CD4-positive, alpha-beta memory T cell (primary cell): ENCODE measurements around the gene MSMB. TPM values are rescaled to one million over a fixed set of nuclear protein-coding genes. Genes with fewer than 3 reads are reported as not detected.
"Not testable (repeated sequence)": the region's sequence is repeated elsewhere in the genome, so short reads cannot be mapped to it uniquely, and the experiment has no call there.

Source experiments
- CTCF ChIA-PET: fragments of 350-600 bp; sonication (Branson Sonifier 250); formaldehyde crosslinking; loops from one replicate; lab custom pipeline; 2021; ENCODE audit warnings: inconsistent platforms; ENCODE audit not compliant: partially characterized antibody; lab: Charles Lee
- POLR2A ChIA-PET: fragments of 350-600 bp; sonication (Branson Sonifier 250); formaldehyde crosslinking; loops from one replicate; lab custom pipeline; 2021; ENCODE audit not compliant: partially characterized antibody; lab: Charles Lee
- DNase-seq, 5 donors: peaks; one replicate each; pipeline versions ENCODE4 v3.0.0 to v3.0.0-alpha.2; 2020 to 2022; ENCODE audit warnings: mixed read lengths in 1 of 5
- H3K27ac ChIP-seq: one replicate; pipeline ENCODE4 v1.7.0; 2013; ENCODE audit warnings: low read depth, low read length
- H3K27me3 ChIP-seq: 2 replicates; pipeline ENCODE4 v1.7.0; 2013; ENCODE audit warnings: mild to moderate bottlenecking, low read length, moderate library complexity; ENCODE audit not compliant: insufficient read depth
- H3K36me3 ChIP-seq: 2 replicates; pipeline ENCODE4 v1.7.0; 2013; ENCODE audit warnings: mild to moderate bottlenecking, low read length, moderate library complexity; ENCODE audit not compliant: insufficient read depth
- H3K4me1 ChIP-seq: 2 replicates; pipeline ENCODE4 v1.7.0; 2013; ENCODE audit warnings: mild to moderate bottlenecking, low read length, moderate library complexity; ENCODE audit not compliant: insufficient read depth
- H3K4me3 ChIP-seq, 2 donors: one replicate each; pipeline ENCODE4 v1.7.0; 2013; ENCODE audit warnings: low read length in 2 of 2, mild to moderate bottlenecking in 1 of 2
- H3K9me3 ChIP-seq, 2 donors: one replicate each; pipeline ENCODE4 v1.7.0; 2013; ENCODE audit warnings: low read length in 2 of 2, control low read depth in 1 of 2; ENCODE audit not compliant: control insufficient read depth in 1 of 2
- H3K27ac Mint-ChIP-seq, 7 donors: one replicate each; pipeline ENCODE4 v1.8.0; 2020 to 2021; ENCODE audit warnings: mixed read lengths in 7 of 7, mild to moderate bottlenecking in 6 of 7, inconsistent platforms in 3 of 7, moderate library complexity in 3 of 7
- H3K27me3 Mint-ChIP-seq, 2 donors: one replicate each; pipeline ENCODE4 v1.8.0; 2020 to 2021; ENCODE audit warnings: mixed read lengths in 2 of 2
- H3K36me3 Mint-ChIP-seq, 2 donors: one replicate each; pipeline ENCODE4 v1.8.0; 2020 to 2021; ENCODE audit warnings: mixed read lengths in 2 of 2, inconsistent platforms in 1 of 2, mild to moderate bottlenecking in 1 of 2
- H3K4me1 Mint-ChIP-seq, 4 donors: one replicate each; pipeline ENCODE4 v1.8.0; 2020 to 2021; ENCODE audit warnings: mixed read lengths in 4 of 4, mild to moderate bottlenecking in 1 of 4
- H3K4me3 Mint-ChIP-seq, 8 donors: one replicate each; pipeline ENCODE4 v1.8.0; 2020 to 2021; ENCODE audit warnings: mixed read lengths in 8 of 8, mild to moderate bottlenecking in 7 of 8, moderate library complexity in 6 of 8, inconsistent platforms in 3 of 8
- H3K9me3 Mint-ChIP-seq, 8 donors: one replicate each; pipeline ENCODE4 v1.8.0; 2020 to 2021; ENCODE audit warnings: mixed read lengths in 8 of 8, mild to moderate bottlenecking in 5 of 8, inconsistent platforms in 3 of 8, moderate library complexity in 1 of 8
- intact Hi-C: fragments of 100-400 bp; cut with micrococcal nuclease; formaldehyde crosslinking; loops from one replicate; pipeline ENCODE4 v1.15.1; 2023
- polyA plus RNA-seq, 2 donors: library from polyadenylated mRNA; unstranded; fragments of 300-500 nt; fragmentation: Illumina TruSeq; gene quantifications; one replicate each; pipeline ENCODE4 v1.2.3, GENCODE V29; 2021
- total RNA-seq, 2 experiments: library from RNA; stranded (reverse); gene quantifications; one replicate each; pipeline ENCODE4 v1.2.3, GENCODE V29; 2021

The MSMB gene
- total and polyA plus RNA-seq, 4 experiments from 2014 or later: not detected

- intact Hi-C loops: no loop called here
- Mint-ChIP-seq H3K36me3 (peaks cover 48 to 76% of the 10 kb centered on the region in 2 donors), H3K27me3 (no peaks in the 10 kb centered on the region), H3K27ac (peak overlapping the region in 3 of 7 donors; percentile 22 to 52 (median 30)), H3K4me3 (no peak overlapping the region), H3K4me1 (peaks cover 2 to 6% (median 3%) of the 10 kb centered on the region in 4 donors), H3K9me3 (no peaks in the 10 kb centered on the region)
- H3K4me1 ChIP-seq: peaks cover 2% of the 10 kb centered on the region
- POLR2A ChIA-PET: no interaction called here
- no peak overlapping the region for H3K27ac ChIP-seq
- no peak for DNase-seq
- H3K36me3 ChIP-seq: peaks cover 73% of the 10 kb centered on the region
- H3K4me3 ChIP-seq: no peak overlapping the region
- H3K9me3 ChIP-seq: no peaks in the 10 kb centered on the region
- CTCF ChIA-PET: no interaction called here
- no peaks in the 10 kb centered on the region for H3K27me3 ChIP-seq
Observed at GRCh38 chr10:46012746-46013145, 33.3 kb downstream of the MSMB start.

GRCh38 chr10:46006219-46006618 is 39.9 kb downstream of the MSMB start:
- Histone ChIP-seq H3K27ac (no peak overlapping the region), H3K9me3 (no peaks in the 10 kb centered on the region), H3K4me1 (no peaks in the 10 kb centered on the region), H3K36me3 (peaks cover 70% of the 10 kb centered on the region), H3K27me3 (no peaks in the 10 kb centered on the region), H3K4me3 (no peak overlapping the region)
- no peaks in the 10 kb centered on the region for H3K9me3 Mint-ChIP-seq
- peaks cover 55 to 90% of the 10 kb centered on the region in 2 donors for H3K36me3 Mint-ChIP-seq
- CTCF ChIA-PET: interaction anchor here (1.0 to 2.2 kb wide), 2 partner anchors 13 to 23 kb away, joined by 3 to 8 read pairs; partner anchors contain the start of gene NCOA4
- H3K4me3 Mint-ChIP-seq: no peak overlapping the region
- intact Hi-C loops: no loop called here
- POLR2A ChIA-PET: no interaction called here
- no peaks in the 10 kb centered on the region for H3K4me1 Mint-ChIP-seq
- no peak for DNase-seq
- peak overlapping the region in 2 of 7 donors; percentile 24 to 25 for H3K27ac Mint-ChIP-seq
- H3K27me3 Mint-ChIP-seq: no peaks in the 10 kb centered on the region

- Mint-ChIP-seq H3K36me3 (peaks cover 53 to 92% of the 10 kb centered on the region in 2 donors), H3K9me3 (no peaks in the 10 kb centered on the region), H3K27me3 (no peaks in the 10 kb centered on the region), H3K27ac (peak overlapping the region in 1 of 7 donors; percentile 4), H3K4me1 (no peaks in the 10 kb centered on the region), H3K4me3 (no peak overlapping the region)
- Histone ChIP-seq H3K4me3 (no peak overlapping the region), H3K27me3 (no peaks in the 10 kb centered on the region), H3K36me3 (peaks cover 64% of the 10 kb centered on the region), H3K4me1 (no peaks in the 10 kb centered on the region), H3K27ac (no peak overlapping the region), H3K9me3 (no peaks in the 10 kb centered on the region)
- ChIA-PET POLR2A (interaction anchor here (1.0 kb wide), 1 partner anchor 18 kb away, joined by 3 read pairs; no protein-coding TSS in a partner anchor), CTCF (no interaction called here)
- intact Hi-C loops: no loop called here
- no peak for DNase-seq
Observed at GRCh38 chr10:46005383-46005782, 40.7 kb downstream of the MSMB start.

- intact Hi-C loops: no loop called here
- Histone ChIP-seq H3K27ac (no peak overlapping the region), H3K9me3 (no peaks in the 10 kb centered on the region), H3K36me3 (peaks cover 60% of the 10 kb centered on the region), H3K27me3 (no peaks in the 10 kb centered on the region), H3K4me1 (no peaks in the 10 kb centered on the region), H3K4me3 (no peak overlapping the region)
- ChIA-PET POLR2A (interaction anchor here (1.0 kb wide), 1 partner anchor 18 kb away, joined by 3 read pairs; no protein-coding TSS in a partner anchor), CTCF (interaction anchor here (1.7 kb wide), 1 partner anchor 17 kb away, joined by 4 read pairs; no protein-coding TSS in a partner anchor)
- no peak overlapping the region for H3K4me3 Mint-ChIP-seq
- H3K27ac Mint-ChIP-seq: peak overlapping the region in 1 of 7 donors; percentile 4
- no peaks in the 10 kb centered on the region for H3K27me3 Mint-ChIP-seq
- peaks cover 54 to 92% of the 10 kb centered on the region in 2 donors for H3K36me3 Mint-ChIP-seq
- H3K4me1 Mint-ChIP-seq: no peaks in the 10 kb centered on the region
- no peak for DNase-seq
- H3K9me3 Mint-ChIP-seq: no peaks in the 10 kb centered on the region
Observed at GRCh38 chr10:46004963-46005362, 41.1 kb downstream of the MSMB start.

DNA sequence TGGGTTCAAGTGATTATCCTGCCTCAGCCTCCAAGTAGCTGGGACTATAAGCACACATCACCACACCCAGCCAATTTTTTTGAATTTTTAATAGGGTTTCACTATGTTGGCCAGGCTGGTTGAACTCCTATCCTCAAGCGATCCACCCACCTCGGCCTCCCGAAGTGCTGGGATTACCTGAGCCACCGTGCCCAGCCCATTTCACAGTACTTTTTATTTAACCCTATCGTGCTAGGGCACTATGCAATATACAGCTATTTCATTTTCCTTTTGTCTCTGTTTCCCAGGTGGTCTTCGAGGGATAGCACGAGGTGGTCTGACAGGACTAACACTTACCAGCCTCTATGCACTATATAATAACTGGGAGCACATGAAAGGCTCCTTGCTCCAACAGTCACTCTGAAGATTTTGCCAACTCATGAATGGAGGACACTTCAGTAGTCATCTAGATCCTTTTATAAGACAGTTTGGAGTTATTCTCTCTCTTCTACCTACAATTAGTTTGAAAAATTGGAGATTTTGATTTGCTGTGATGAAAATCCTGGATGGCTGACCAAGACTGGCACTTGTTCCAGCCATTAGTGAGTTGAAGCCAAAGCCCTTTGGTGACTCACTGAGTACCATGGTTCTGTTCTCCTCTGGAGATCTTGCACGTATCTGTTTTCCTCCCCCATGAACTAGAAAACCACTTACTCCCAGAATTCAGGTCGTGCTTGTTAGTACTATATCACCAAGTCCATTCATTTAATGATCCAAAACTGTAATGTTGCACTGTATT is 43.0 kb downstream of the MSMB start:
- intact Hi-C loops: no loop called here
- Histone ChIP-seq H3K27me3 (no peaks in the 10 kb centered on the region), H3K27ac (no peak overlapping the region), H3K9me3 (no peaks in the 10 kb centered on the region), H3K4me1 (no peaks in the 10 kb centered on the region), H3K4me3 (no peak overlapping the region), H3K36me3 (peaks cover 52% of the 10 kb centered on the region)
- no peaks in the 10 kb centered on the region for H3K4me1 Mint-ChIP-seq
- ChIA-PET CTCF (interaction anchor here (1.0 to 1.7 kb wide), 3 partner anchors 16 to 26 kb away, joined by 3 to 5 read pairs (median 4); no protein-coding TSS in a partner anchor), POLR2A (interaction anchor here (1.0 kb wide), 1 partner anchor 20 kb away, joined by 4 read pairs; no protein-coding TSS in a partner anchor)
- DNase-seq: no peak
- no peaks in the 10 kb centered on the region for H3K27me3 Mint-ChIP-seq
- no peak overlapping the region for H3K4me3 Mint-ChIP-seq
- peaks cover 58 to 88% of the 10 kb centered on the region in 2 donors for H3K36me3 Mint-ChIP-seq
- H3K27ac Mint-ChIP-seq: peak overlapping the region in 6 of 7 donors; percentile 27 to 72 (median 58)
- peaks cover 0 to 6% (median 0%) of the 10 kb centered on the region in 8 donors for H3K9me3 Mint-ChIP-seq

DNA sequence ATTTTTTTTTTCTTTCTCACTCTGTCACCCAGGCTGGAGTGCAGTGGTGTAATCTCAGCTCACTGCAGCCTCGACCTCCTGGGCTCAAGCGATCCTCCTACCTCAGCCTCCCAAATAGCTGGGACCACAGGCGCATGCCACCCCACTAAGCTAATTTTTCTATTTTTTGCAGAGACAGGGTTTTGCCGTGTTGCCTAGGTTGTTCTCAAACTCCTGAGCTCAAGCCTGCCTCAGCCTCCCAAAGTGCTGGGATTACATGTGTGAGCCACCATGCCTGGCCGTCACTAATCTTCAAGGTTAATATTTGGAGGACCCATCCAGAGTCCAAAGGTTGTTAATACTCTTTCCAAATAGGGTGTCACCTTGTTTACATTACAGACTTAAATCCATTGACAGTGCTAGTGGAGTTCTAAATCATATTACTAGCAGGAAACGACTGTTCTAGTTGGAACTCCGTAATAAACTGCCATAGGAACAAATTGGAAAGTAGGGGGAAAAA is 43.8 kb downstream of the MSMB start:
- H3K9me3 ChIP-seq, H3K27ac ChIP-seq, DNase-seq, H3K9me3 Mint-ChIP-seq, H3K4me1 ChIP-seq, intact Hi-C loops, H3K4me1 Mint-ChIP-seq, H3K27me3 ChIP-seq, H3K27me3 Mint-ChIP-seq, H3K4me3 ChIP-seq, H3K4me3 Mint-ChIP-seq: not testable (repeated sequence)
- peaks cover 58 to 87% of the 10 kb centered on the region in 2 donors for H3K36me3 Mint-ChIP-seq
- ChIA-PET CTCF (interaction anchor here (1.0 to 1.9 kb wide), 2 partner anchors 15 to 27 kb away, joined by 3 to 6 read pairs; no protein-coding TSS in a partner anchor), POLR2A (interaction anchor here (0.8 kb wide), 1 partner anchor 18 kb away, joined by 3 read pairs; no protein-coding TSS in a partner anchor)
- H3K36me3 ChIP-seq: peaks cover 47% of the 10 kb centered on the region
- H3K27ac Mint-ChIP-seq: peak overlapping the region in 1 of 7 donors; percentile 6

DNA sequence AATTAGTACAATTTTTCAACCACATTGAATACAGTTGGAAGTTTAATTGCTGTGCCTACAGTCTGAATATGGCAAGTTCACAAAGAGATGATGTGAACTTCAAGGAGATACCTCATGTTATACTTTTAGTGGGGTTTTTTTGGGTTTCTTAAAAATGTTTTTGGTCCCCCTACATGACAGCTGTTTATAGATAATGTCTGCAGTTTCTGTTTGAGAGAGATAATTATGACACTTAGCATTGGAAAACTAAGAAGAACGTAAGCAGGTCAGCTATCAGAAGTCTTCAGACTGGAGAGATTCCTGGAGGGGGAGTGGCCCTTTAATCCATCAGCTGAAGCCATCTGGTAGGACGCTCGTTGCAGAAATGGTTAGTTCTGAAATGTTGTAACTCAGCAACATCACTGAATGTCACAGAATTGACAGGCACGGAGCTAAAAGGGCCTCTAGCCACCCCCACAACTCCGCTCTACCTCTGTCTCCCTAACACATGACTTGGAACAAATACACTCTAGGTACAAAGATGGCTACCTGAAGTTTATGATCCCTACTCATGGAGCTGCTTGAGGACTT is 44.8 kb downstream of the MSMB start:
- Histone ChIP-seq H3K27ac (no peak overlapping the region), H3K4me3 (no peak overlapping the region), H3K27me3 (no peaks in the 10 kb centered on the region), H3K4me1 (no peaks in the 10 kb centered on the region), H3K36me3 (peaks cover 39% of the 10 kb centered on the region), H3K9me3 (no peaks in the 10 kb centered on the region)
- no peak overlapping the region for H3K4me3 Mint-ChIP-seq
- H3K4me1 Mint-ChIP-seq: no peaks in the 10 kb centered on the region
- peak overlapping the region in 1 of 7 donors; percentile 13 for H3K27ac Mint-ChIP-seq
- peaks cover 61 to 80% of the 10 kb centered on the region in 2 donors for H3K36me3 Mint-ChIP-seq
- intact Hi-C loops: no loop called here
- H3K9me3 Mint-ChIP-seq: peaks cover 0 to 6% (median 0%) of the 10 kb centered on the region in 8 donors
- H3K27me3 Mint-ChIP-seq: no peaks in the 10 kb centered on the region
- no peak for DNase-seq
- ChIA-PET POLR2A (interaction anchor here (0.8 kb wide), 1 partner anchor 19 kb away, joined by 3 read pairs; no protein-coding TSS in a partner anchor), CTCF (interaction anchor here (0.6 to 1.9 kb wide), 3 partner anchors 16 to 28 kb away, joined by 3 to 6 read pairs (median 3); no protein-coding TSS in a partner anchor)
